Measurements from ENCODE around the gene MRPL58. TPM values are rescaled to one million over a fixed set of nuclear protein-coding genes. Genes with fewer than 3 reads are reported as not detected.

The MRPL58 gene
- total RNA-seq, 1 experiment from 2014 or later, result 55.2 TPM

GRCh38 chr17:75064460-75064859, 52.0 kb downstream of the MRPL58 start:
- H3K27ac ChIP-seq (ENCODE audit: low read length), result no peak overlapping the region
- intact Hi-C loops (cut with micrococcal nuclease; ENCODE audit: unreplicated experiment), result no loop called here
- H3K9me3 ChIP-seq (ENCODE audit: control insufficient read depth, insufficient read depth, low read depth, low read length), result no peaks in the 10 kb centered on the region
- ChIA-PET CTCF (interaction anchor here (0.9 kb wide), 1 partner anchor 10 kb away, joined by 6 read pairs; no protein-coding TSS in a partner anchor), POLR2A (no interaction called here)
- H3K4me3 ChIP-seq (ENCODE audit: low read depth in 2 of 2, low read length in 2 of 2), result no peak overlapping the region
- H3K27me3 ChIP-seq (ENCODE audit: control insufficient read depth, insufficient read depth, low read length), result no peaks in the 10 kb centered on the region
- no TSS peak for BruUV-seq (replicated peaks)
- TF ChIP-seq SIN3A (IDR thresholded peaks at IDR 0.05; ENCODE audit: borderline replicate concordance, insufficient read depth, low read depth, low read length) (no peak), POLR2AphosphoS5 (IDR thresholded peaks at IDR 0.05; ENCODE audit: low read depth, low read length) (no peak), REST (IDR thresholded peaks at IDR 0.05; ENCODE audit: insufficient read depth in 1 of 2, low read depth in 2 of 2, low read length in 1 of 2) (no peak), CTCF (IDR thresholded peaks at IDR 0.05) (no peak), TCF7L2 (IDR thresholded peaks at IDR 0.05; ENCODE audit: low read depth, low read length) (no peak)
- DNase-seq (ENCODE audit: low read depth, low spot score) (no peak), ATAC-seq (no peak)
- in situ Hi-C loops (cut with HindIII; ENCODE audit: low pct_unique_long_range_greater_than_20kb, low sequenced_read_pairs), result no loop called here
- H3K4me1 ChIP-seq (ENCODE audit: control insufficient read depth, insufficient read depth, low read length), result no peaks in the 10 kb centered on the region
- H3K36me3 ChIP-seq (ENCODE audit: control insufficient read depth, insufficient read depth, low read length), result 0 out of 2 replicates have a peak, but pooled peaks cover 2% of the 10 kb centered on the region

- CTCF ChIA-PET, result interaction anchor here (0.9 kb wide), 1 partner anchor 11 kb away, joined by 6 read pairs; no protein-coding TSS in a partner anchor
- no peak for TF ChIP-seq SIN3A (IDR thresholded peaks at IDR 0.05; ENCODE audit: borderline replicate concordance, insufficient read depth, low read depth, low read length)
- TF ChIP-seq POLR2AphosphoS5 (IDR thresholded peaks at IDR 0.05; ENCODE audit: low read depth, low read length), result no peak
- TF ChIP-seq CTCF (IDR thresholded peaks at IDR 0.05), result no peak
- TF ChIP-seq REST (IDR thresholded peaks at IDR 0.05; ENCODE audit: insufficient read depth in 1 of 2, low read depth in 2 of 2, low read length in 1 of 2), result no peak
- no peak for TF ChIP-seq TCF7L2 (IDR thresholded peaks at IDR 0.05; ENCODE audit: low read depth, low read length)
- ATAC-seq, result no peak
These were observed 52.5 kb downstream of the MRPL58 start for GRCh38 chr17:75064867-75065561.

More at GRCh38 chr17:75064867-75065561, 52.5 kb downstream of the MRPL58 start:
- H3K9me3 ChIP-seq (ENCODE audit: control insufficient read depth, insufficient read depth, low read depth, low read length), result no peaks in the 10 kb centered on the region
- no peak for DNase-seq (ENCODE audit: low read depth, low spot score)
- intact Hi-C loops (cut with micrococcal nuclease; ENCODE audit: unreplicated experiment) (no loop called here), in situ Hi-C loops (cut with HindIII; ENCODE audit: low pct_unique_long_range_greater_than_20kb, low sequenced_read_pairs) (no loop called here)
- no peak overlapping the region for H3K4me3 ChIP-seq (ENCODE audit: low read depth in 2 of 2, low read length in 2 of 2)
- no peaks in the 10 kb centered on the region for H3K27me3 ChIP-seq (ENCODE audit: control insufficient read depth, insufficient read depth, low read length)
- H3K27ac ChIP-seq (ENCODE audit: low read length), result no peak overlapping the region
- H3K36me3 ChIP-seq (ENCODE audit: control insufficient read depth, insufficient read depth, low read length), result 0 out of 2 replicates have a peak, but pooled peaks cover 2% of the 10 kb centered on the region
- BruUV-seq (replicated peaks), result no TSS peak
- no peaks in the 10 kb centered on the region for H3K4me1 ChIP-seq (ENCODE audit: control insufficient read depth, insufficient read depth, low read length)
- POLR2A ChIA-PET, result no interaction called here
